Measurements from ENCODE around the gene PRICKLE2.

DNA sequence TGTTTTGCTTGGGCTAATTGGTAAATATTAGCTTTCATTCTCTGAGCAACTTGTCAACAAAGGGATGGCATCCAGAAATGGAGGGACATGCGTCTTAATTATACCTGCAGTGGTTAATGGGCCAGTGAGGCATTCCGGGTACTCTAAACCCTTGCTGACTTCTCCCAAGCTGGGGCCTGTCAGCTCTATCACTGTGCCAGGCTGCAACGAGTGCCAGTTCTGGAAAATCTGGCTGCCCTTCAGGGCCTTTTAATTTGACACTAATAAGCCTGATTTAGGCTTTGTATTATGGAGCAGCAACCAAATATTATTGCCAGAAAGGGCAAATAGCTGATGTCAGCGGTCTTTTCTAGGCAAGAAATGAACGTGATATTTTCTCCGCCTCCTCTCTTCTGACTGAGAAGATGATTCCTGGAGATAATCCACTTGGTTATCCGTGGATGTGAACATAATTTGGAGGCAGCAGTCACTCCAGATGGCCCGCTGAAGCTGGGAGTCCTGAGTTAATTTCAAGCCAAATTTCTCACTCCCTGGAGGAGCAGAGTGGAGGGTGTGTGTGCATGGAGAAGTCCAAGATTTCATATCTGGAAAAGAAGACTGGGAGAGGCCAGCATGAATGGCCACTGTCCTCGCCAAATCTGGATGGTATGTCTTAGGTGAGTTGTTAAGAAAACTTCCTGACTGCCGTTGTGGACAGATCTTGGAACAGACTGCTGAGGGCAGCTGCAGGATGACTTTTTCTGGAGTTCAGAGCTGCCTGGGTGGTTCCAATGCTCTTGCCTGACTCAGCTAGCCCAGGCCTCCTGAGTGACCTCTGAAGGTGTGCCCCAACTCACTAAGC is 157.5 kb downstream of the PRICKLE2 start:
- TF ChIP-seq GATA2 (IDR thresholded peaks at IDR 0.05; ENCODE audit: low read depth, low read length) (peak; percentile 64), GATA3 (IDR thresholded peaks at IDR 0.05; ENCODE audit: low read depth, low read length) (no peak)
